K562 (cell line): ENCODE data around the gene ZBP1. TPM values are rescaled to one million over a fixed set of nuclear protein-coding genes. Genes with fewer than 3 reads are reported as not detected.

ENCODE experiments used
- DIDO1 ChIP-seq: fragments of 450-650 bp; IDR thresholded peaks from 2 replicates; pipeline ENCODE4 v1.6.1; 2016; ENCODE audit warnings: low read depth, missing biosample characterization, missing genetic modification characterization
- HEY1 ChIP-seq: fragments of 250-450 bp; sonication (Bioruptor Pico); IDR thresholded peaks from 2 replicates; pipeline ENCODE4 v1.5.0; 2020; ENCODE audit warnings: mild to moderate bottlenecking, moderate library complexity, borderline replicate concordance
- JUNB ChIP-seq: fragments of 450-650 bp; formaldehyde crosslinking; conservative IDR thresholded peaks from 2 replicates; pipeline ENCODE4 v1.4.0; 2020; ENCODE audit warnings: mild to moderate bottlenecking
- MEF2D ChIP-seq: conservative IDR thresholded peaks from 2 replicates; pipeline ENCODE4 v1.6.1; 2016; ENCODE audit warnings: low read depth, missing genetic modification characterization, missing compliant biosample characterization
- POLR2G ChIP-seq: fragments of 200-400 bp; formaldehyde crosslinking; IDR thresholded peaks from 2 replicates; pipeline ENCODE4 v1.6.1; 2017; ENCODE audit warnings: low read depth, mild to moderate bottlenecking, antibody characterized with exemption, low read length, moderate library complexity
- PRMT5 ChIP-seq: sonication (generic); formaldehyde crosslinking; IDR thresholded peaks from 2 replicates; pipeline ENCODE4 v1.5.0; 2020; ENCODE audit warnings: missing genetic modification reagents
- TAF1 ChIP-seq: IDR thresholded peaks from 2 replicates; pipeline ENCODE4 v1.6.1; 2011; ENCODE audit warnings: mild to moderate bottlenecking, low read length, moderate library complexity; ENCODE audit not compliant: insufficient read depth, control insufficient read depth, severe bottlenecking; ENCODE audit errors: extremely low read depth
- ZNF75A ChIP-seq: fragments of 450-650 bp; formaldehyde crosslinking; IDR thresholded peaks from 2 replicates; pipeline ENCODE4 v1.4.0; 2020; ENCODE audit warnings: mild to moderate bottlenecking
- polyA plus RNA-seq, 8 experiments: library from polyadenylated mRNA; depleted of rRNA in 4 of 8; stranded (reverse) in 5 of 8; unstranded in 3 of 8; fragments of >200 nt; fragmentation: Nextera tagmentation in 2 of 8; fragmentation: Illumina TruSeq in 1 of 8; extraction: Ambion mirVana in 2 of 8; extraction: Trizol in 1 of 8; gene quantifications; 2 replicates each; pipeline versions ENCODE4 v1.2.1 to v1.2.3, GENCODE V29; 2011 to 2014; ENCODE audit warnings: inconsistent platforms in 1 of 8, missing spikeins in 1 of 8
- total RNA-seq, 7 experiments: library from RNA; depleted of rRNA in 6 of 7; stranded (reverse); fragments of >200 nt in 6 of 7; fragmentation: Illumina TruSeq in 2 of 7; extraction: Trizol in 2 of 7; gene quantifications; 2 replicates each; pipeline versions ENCODE4 v1.2.1 to v1.2.3, GENCODE V29; 2011 to 2021; ENCODE audit warnings: low replicate concordance in 1 of 7
- TF ChIP-seq, protein P1 (sequence below): fragments of 200-800 bp; sonication (Bioruptor generic); IDR thresholded peaks from 2 replicates; pipeline ENCODE4 v1.6.1; 2016; ENCODE audit warnings: missing genetic modification characterization, missing compliant biosample characterization
- TF ChIP-seq, protein P2 (sequence below), 2 experiments: fragments of 450-650 bp; IDR thresholded peaks; 2 replicates each; pipeline ENCODE4 v1.6.1; 2016

Gene ZBP1
- total and polyA plus RNA-seq, 9 of the 15 experiments (the other 6 are each of a cell fraction or from before 2014, with no cell fraction given): not detected

DNA sequence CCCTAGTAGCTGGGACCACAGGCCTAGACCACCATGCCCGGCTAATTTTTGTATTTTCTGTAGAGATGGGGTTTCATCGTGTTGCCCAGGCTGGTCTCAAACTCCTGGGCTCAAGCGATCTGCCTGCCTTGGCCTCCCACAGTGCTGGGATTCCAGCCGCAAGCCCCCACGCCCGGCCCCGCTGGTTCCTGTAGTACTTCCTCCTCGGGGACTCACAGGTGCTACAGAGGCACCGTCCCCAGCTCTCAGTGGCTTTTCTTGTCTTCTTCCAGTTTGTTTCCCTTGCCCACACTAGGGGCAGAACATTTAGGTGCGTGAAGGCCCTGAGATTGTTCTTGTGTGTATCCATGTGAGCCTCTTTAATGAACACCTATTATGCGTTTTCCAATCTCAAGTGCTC lies 773 bp upstream of the ZBP1 start (continued):
- TF ChIP-seq, protein P1, sequence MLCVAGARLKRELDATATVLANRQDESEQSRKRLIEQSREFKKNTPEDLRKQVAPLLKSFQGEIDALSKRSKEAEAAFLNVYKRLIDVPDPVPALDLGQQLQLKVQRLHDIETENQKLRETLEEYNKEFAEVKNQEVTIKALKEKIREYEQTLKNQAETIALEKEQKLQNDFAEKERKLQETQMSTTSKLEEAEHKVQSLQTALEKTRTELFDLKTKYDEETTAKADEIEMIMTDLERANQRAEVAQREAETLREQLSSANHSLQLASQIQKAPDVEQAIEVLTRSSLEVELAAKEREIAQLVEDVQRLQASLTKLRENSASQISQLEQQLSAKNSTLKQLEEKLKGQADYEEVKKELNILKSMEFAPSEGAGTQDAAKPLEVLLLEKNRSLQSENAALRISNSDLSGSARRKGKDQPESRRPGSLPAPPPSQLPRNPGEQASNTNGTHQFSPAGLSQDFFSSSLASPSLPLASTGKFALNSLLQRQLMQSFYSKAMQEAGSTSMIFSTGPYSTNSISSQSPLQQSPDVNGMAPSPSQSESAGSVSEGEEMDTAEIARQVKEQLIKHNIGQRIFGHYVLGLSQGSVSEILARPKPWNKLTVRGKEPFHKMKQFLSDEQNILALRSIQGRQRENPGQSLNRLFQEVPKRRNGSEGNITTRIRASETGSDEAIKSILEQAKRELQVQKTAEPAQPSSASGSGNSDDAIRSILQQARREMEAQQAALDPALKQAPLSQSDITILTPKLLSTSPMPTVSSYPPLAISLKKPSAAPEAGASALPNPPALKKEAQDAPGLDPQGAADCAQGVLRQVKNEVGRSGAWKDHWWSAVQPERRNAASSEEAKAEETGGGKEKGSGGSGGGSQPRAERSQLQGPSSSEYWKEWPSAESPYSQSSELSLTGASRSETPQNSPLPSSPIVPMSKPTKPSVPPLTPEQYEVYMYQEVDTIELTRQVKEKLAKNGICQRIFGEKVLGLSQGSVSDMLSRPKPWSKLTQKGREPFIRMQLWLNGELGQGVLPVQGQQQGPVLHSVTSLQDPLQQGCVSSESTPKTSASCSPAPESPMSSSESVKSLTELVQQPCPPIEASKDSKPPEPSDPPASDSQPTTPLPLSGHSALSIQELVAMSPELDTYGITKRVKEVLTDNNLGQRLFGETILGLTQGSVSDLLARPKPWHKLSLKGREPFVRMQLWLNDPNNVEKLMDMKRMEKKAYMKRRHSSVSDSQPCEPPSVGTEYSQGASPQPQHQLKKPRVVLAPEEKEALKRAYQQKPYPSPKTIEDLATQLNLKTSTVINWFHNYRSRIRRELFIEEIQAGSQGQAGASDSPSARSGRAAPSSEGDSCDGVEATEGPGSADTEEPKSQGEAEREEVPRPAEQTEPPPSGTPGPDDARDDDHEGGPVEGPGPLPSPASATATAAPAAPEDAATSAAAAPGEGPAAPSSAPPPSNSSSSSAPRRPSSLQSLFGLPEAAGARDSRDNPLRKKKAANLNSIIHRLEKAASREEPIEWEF (CRISPR knock-in tag): no peak
- no peak for TF ChIP-seq PRMT5 (CRISPR knock-in tag)
- TF ChIP-seq ZNF75A (CRISPR knock-in tag): no peak
- TF ChIP-seq, protein P2, sequence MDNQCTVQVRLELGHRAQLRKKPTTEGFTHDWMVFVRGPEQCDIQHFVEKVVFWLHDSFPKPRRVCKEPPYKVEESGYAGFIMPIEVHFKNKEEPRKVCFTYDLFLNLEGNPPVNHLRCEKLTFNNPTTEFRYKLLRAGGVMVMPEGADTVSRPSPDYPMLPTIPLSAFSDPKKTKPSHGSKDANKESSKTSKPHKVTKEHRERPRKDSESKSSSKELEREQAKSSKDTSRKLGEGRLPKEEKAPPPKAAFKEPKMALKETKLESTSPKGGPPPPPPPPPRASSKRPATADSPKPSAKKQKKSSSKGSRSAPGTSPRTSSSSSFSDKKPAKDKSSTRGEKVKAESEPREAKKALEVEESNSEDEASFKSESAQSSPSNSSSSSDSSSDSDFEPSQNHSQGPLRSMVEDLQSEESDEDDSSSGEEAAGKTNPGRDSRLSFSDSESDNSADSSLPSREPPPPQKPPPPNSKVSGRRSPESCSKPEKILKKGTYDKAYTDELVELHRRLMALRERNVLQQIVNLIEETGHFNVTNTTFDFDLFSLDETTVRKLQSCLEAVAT (IDR thresholded peaks at IDR 0.05): no peak
- TF ChIP-seq POLR2G: no peak
- TF ChIP-seq DIDO1: no peak
- no peak for TF ChIP-seq TAF1
- TF ChIP-seq MEF2D (tag): no peak
- no peak for TF ChIP-seq JUNB (CRISPR knock-in tag)
- TF ChIP-seq HEY1: no peak
